ENCODE data around the gene GGTLC1.
"Not testable (repeated sequence)": the region's sequence is repeated elsewhere in the genome, so short reads cannot be mapped to it uniquely, and the experiment has no call there.

- TF ChIP-seq CTCF (conservative IDR thresholded peaks at IDR 0.05; ENCODE audit: low read depth, low read length); EZH2 (IDR thresholded peaks at IDR 0.05; ENCODE audit: borderline replicate concordance, low read depth, low read length, poor library complexity, severe bottlenecking): not testable (repeated sequence)
Observed at GRCh38 chr20:23993440-23993839, 4.9 kb upstream of the GGTLC1 start.
